ENCODE results near the gene CLSTN1.

- TF ChIP-seq ZNF274 (IDR thresholded peaks at IDR 0.05; ENCODE audit: low read depth, low read length) (no peak), YY1 (IDR thresholded peaks at IDR 0.05; ENCODE audit: insufficient read depth, insufficient read length) (no peak), SUZ12 (IDR thresholded peaks at IDR 0.05; ENCODE audit: extremely low read depth, insufficient read depth, insufficient read length) (no peak)
Measured at GRCh38 chr1:9763914-9764313, 59.9 kb downstream of the CLSTN1 start.
